ENCODE measurements around the gene BRAF.
"Not testable (repeated sequence)": the region's sequence is repeated elsewhere in the genome, so short reads cannot be mapped to it uniquely, and the experiment has no call there.

BRAF gene

DNA sequence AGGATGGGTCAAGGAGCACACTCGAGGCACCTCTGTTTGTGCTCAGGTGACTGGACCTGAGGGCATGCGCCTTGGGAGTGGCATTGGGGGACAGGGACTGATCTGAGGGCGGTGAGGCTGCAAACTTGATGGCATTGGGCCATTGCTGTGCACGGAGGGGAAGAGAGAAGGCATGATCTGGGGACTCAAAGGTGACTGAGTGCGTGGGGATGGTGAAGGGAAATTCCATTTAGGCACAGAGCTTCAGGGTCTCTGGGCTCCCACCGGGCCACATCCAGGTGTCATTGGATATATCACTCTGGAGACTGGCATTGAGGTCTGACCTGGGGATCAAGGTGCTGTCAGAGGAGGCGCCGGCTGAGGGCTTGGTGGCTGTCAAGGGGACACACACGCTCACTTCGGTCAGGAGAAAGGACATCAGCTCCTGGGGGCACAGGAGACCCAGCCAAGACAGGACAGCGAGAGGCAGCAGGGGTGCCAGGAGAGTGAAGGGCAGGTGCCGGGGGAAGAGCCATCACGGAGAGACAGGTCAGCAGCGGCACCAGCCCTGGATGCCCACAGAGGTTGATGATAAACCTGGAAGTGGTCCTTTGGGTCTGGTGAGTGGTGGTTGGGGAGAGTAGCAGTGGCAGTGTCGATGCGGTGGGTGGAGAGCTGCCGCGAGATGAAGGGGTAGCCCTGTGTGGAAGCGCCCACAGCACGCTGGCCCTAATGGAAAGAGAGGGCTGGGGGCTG lies 246.5 kb downstream of the BRAF start:
- no peak overlapping the region for H3K4me3 ChIP-seq (ENCODE audit: low read depth, low read length)
- TF ChIP-seq, protein P1, sequence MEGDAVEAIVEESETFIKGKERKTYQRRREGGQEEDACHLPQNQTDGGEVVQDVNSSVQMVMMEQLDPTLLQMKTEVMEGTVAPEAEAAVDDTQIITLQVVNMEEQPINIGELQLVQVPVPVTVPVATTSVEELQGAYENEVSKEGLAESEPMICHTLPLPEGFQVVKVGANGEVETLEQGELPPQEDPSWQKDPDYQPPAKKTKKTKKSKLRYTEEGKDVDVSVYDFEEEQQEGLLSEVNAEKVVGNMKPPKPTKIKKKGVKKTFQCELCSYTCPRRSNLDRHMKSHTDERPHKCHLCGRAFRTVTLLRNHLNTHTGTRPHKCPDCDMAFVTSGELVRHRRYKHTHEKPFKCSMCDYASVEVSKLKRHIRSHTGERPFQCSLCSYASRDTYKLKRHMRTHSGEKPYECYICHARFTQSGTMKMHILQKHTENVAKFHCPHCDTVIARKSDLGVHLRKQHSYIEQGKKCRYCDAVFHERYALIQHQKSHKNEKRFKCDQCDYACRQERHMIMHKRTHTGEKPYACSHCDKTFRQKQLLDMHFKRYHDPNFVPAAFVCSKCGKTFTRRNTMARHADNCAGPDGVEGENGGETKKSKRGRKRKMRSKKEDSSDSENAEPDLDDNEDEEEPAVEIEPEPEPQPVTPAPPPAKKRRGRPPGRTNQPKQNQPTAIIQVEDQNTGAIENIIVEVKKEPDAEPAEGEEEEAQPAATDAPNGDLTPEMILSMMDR (IDR thresholded peaks at IDR 0.05; ENCODE audit: low read depth, low read length), result no peak

DNA sequence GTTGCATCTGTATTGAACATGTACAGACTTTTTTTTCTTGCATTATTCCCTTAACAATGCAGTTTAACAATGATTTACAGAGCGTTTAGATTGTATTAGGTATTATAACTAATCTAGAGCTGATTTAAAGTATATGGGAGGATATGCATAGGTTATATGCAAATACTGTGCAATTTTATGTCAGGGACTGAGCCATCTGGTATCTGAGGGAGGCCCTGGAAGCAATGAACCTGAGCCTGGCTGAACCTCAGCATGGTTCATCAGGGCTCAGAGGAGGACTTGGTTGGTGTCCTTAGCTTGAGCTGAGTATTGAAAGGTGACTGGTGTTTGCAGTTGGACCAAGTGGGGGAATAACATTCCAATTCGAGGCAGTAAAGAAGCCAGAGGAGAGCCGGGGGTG lies 247.2 kb downstream of the BRAF start:
- TF ChIP-seq, protein P1 (IDR thresholded peaks at IDR 0.05; ENCODE audit: low read depth, low read length), result no peak
- no peak overlapping the region for H3K4me3 ChIP-seq (ENCODE audit: low read depth, low read length)

DNA sequence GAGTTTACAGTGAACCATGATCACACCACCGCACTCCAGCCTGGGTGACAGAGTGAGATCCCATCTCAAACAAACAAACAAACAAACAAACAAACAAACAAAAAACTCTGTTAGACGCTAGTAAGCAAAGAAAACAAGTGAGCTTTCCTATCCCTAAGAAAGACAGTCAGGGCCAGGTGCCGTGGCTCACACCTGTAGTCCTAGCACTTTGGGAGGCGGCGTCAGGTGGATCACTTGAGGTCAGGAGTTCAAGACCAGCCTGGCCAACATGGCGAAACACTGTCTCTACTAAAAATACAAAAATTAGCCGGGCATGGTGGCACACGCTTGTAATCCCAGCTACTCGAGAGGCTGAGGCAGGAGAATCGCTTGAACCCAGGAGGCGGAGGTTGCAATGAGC lies 247.8 kb downstream of the BRAF start:
- not testable (repeated sequence) for H3K4me3 ChIP-seq (ENCODE audit: low read depth, low read length)

DNA sequence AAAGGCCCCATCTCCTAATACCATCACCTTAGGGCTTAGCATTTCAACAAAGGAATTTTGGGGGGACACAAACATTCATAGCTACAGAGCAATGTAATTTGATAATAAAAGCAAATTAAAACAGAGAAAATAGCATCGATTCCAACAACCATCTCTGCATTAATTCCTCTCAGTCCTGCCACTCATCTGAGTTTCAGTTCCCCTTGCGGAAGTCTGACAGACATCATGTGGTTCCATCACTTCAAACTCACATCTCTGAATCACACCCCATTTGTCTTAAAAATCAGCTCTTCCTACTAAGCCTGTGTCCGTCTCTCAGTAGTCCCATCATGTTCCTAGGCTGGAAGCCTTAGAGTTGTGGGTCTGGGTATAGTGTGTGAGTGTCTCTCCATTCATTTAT lies 248.4 kb downstream of the BRAF start:
- TF ChIP-seq, protein P1 (IDR thresholded peaks at IDR 0.05; ENCODE audit: low read depth, low read length), result no peak
- no peak overlapping the region for H3K4me3 ChIP-seq (ENCODE audit: low read depth, low read length)

DNA sequence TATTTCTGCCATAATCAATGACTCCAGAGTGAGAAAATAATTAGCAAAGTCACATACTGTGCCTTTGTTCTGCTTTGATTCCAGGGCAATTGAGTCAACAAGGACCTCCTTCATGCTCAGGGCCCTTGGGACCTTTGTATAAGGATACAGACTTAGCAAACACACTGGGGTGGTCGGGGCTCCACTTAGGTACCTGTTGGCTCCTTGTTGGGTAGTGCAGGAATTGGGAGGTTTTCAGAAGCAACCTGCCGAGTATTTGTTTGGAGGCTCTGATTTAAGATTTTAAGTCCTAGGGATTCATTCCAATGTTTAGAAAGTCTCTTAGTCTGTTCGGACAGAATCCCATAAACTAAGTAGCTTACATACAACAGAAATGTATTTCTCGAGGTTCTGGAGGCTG lies 249.0 kb downstream of the BRAF start:
- no peak overlapping the region for H3K4me3 ChIP-seq (ENCODE audit: low read depth, low read length)

DNA sequence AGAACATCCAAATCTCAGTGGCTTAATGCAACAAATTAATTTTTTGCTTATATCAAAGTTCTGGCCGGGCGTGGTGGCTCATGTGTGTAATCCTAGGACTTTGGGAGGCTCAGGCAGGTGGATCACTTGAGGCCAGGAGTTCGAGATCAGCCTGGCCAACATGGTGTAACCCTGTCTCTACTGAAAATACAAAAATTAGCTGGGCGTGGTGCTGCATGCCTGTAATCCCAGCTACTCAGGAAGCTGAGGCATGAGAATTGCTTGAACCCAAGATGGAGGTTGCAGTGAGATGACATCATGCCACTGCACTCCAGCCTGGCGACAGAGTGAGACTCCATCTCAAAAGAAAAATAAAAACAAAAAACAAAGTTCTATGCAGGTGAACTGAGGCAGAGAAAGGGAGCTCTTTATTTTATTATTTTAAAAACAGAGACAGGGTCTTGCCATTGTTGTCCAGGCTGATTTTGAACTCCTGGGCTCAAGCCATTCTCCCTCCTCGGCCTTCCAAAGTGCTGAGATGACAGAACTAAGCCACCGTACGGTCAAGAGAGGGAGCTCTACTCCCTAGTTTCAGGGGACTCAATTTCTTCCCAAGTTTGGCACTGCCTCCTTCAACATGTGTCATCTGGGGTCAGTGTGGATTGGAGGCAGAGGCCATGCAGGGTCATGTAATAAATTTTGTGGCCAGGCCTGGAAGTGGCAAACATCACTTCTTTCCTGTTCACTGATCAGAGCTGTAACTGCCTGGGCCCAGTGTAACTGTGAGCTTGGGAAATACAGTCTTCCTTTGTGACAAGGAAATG lies 249.6 kb downstream of the BRAF start:
- no peak overlapping the region for H3K4me3 ChIP-seq (ENCODE audit: low read depth, low read length)
- TF ChIP-seq, protein P1 (IDR thresholded peaks at IDR 0.05; ENCODE audit: low read depth, low read length), result 0 out of 2 replicates have a peak, but pooled peaks have one; percentile 15

More for the DNA sequence above, 249.0 kb downstream of the BRAF start:
- TF ChIP-seq, protein P1 (IDR thresholded peaks at IDR 0.05; ENCODE audit: low read depth, low read length), result no peak

DNA sequence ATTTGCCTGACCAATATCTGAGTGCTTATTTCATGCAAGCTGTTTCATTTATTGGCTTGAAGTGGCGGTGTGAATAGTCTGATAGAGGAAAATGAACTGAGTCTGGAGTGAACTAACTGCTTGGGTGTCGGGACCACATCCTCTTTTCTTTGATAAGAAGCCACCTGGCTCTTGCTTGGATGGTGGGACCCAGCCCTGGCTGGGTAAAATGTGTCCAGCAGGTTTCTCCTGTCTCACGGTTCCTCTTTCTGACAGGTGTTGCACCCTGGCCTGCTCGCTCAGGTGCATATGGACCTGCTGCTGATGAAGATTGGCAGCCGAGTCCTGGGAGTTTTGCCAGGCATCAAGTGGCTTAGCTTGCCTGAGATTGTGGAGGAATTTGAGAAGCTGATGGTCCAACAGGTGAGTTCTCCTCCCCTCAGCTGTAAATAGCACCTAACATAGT lies 250.4 kb downstream of the BRAF start:
- no peak overlapping the region for H3K4me3 ChIP-seq (ENCODE audit: low read depth, low read length)
- TF ChIP-seq, protein P1 (IDR thresholded peaks at IDR 0.05; ENCODE audit: low read depth, low read length), result no peak

All from WI38 (cell line).